HG02763 (cell line): Measurements from ENCODE around the gene CMC2.

Source experiments
- ATAC-seq: cut with Tn5 transposase; IDR thresholded peaks from one replicate; pipeline ENCODE4 v1.9.1; 2021; ENCODE audit warnings: mild to moderate bottlenecking, moderate library complexity; ENCODE audit not compliant: unreplicated experiment

CMC2 gene

GRCh38 chr16:81006813-81007695 lies at the start of gene CMC2, which contains the start of gene CENPN:
TSS of gene CMC2 (minus strand) at chr16:81006885. CDS start at chr16:80997394, 9,491 bp downstream.
TSS of gene CENPN (plus strand) at chr16:81007214. CDS start at chr16:81011940, 4,726 bp downstream.
- peak; percentile 78 for ATAC-seq

GRCh38 chr16:81053761-81054160 lies 47.1 kb upstream of the CMC2 start:
- no peak for ATAC-seq

DNA sequence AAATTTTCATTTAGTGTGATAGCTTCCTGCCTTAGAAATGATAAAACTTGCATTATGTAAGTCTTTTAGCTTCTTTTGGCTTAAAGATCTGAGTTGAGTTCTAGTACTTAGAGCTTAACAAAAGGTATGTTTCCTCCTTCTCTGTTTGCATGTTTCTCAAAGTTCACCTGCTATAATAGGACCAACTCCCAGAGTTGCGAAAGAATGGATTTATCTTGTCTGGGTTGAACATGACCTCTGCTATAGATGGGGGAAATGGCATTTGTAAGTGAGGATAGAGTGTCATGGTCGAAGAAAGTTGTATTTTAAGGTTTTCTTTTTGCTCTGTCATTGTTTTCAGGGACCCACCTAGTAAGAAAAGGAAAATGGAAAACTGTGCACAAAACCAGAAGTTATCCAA lies 36.1 kb upstream of the CMC2 start:
- ATAC-seq: no peak

- no peak for ATAC-seq
Observed at GRCh38 chr16:81041696-81042095, 35.0 kb upstream of the CMC2 start.

GRCh38 chr16:81040842-81041241 lies 34.2 kb upstream of the CMC2 start:
- no peak for ATAC-seq

GRCh38 chr16:81040131-81040530 lies 33.4 kb upstream of the CMC2 start:
- ATAC-seq: no peak

DNA sequence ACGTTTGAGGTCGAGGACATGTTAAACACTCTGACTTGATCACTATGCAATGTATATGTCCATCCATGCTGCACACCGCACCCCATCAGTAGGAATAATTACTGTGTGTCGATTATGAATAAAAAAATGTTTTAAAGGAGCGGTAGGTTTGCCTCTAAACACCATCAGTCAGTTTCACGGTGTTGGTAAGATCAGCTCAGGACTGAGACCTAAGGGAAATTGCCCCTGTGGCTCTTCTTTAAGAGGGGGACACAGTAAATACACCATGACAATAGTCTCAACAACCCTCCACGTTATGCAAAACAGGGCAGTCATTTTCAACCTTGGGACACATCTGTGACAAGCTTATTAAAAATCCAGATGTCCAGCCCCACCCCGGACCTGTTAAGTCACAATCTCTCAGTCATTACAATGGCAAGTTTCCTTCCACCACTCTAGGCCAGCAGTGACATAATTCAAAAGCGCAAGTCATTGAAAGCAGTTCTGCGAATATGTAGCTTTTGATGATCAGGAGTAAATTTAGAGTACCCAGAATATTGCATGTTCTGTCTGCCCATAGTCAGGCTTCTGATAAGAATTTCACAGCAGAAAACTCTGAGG lies 30.2 kb upstream of the CMC2 start:
- no peak for ATAC-seq

GRCh38 chr16:81035975-81036750 lies 29.5 kb upstream of the CMC2 start:
- peak; percentile 49 for ATAC-seq

GRCh38 chr16:81035398-81035974 lies 28.8 kb upstream of the CMC2 start, which contains the start of gene ATMIN:
TSS of gene ATMIN (plus strand) at chr16:81035842. CDS start at chr16:81035871, 29 bp downstream.
- ATAC-seq: peak; percentile 92

- ATAC-seq: no peak
Observed at GRCh38 chr16:81029930-81030604, 23.4 kb upstream of the CMC2 start.

GRCh38 chr16:81026429-81026828 lies 19.7 kb upstream of the CMC2 start:
- no peak for ATAC-seq

DNA sequence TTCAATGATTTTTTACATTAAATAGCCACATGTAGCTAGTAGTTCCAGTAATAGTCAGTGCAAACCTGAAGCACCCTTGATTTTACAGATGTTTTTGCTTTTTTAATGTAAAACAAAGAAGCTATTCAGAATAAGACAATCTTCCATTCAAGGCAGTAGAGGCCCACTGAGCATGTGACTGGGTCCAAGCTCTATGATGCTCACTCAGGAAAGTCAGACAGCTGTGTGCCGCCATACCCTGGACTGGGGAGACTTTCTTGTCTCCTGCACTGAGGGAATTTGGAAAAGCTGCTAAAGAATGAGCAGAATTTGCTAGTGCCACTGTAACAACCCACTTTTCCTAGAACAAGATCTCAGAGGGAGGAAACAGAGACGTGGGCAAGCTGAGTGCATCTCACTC lies 11.8 kb upstream of the CMC2 start:
- no peak for ATAC-seq

DNA sequence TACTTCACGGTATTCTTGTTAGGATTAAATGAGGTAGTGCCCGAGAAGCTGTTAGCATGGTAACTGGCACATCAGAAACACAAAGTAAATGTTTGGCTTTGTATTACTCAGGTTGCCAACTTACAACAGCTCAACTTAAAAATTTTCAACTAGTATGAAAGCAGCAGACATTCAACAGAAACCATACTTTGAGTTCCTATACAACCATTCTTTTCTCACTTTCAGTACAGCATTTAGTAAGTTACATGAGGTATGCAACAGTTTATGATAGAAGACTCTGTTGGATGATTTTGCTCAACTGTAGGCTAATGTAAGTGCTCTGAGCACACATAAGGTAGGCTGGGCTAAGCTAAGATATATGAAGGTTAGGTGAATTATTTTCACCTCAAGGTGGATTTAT lies 8.0 kb upstream of the CMC2 start:
- ATAC-seq: no peak

DNA sequence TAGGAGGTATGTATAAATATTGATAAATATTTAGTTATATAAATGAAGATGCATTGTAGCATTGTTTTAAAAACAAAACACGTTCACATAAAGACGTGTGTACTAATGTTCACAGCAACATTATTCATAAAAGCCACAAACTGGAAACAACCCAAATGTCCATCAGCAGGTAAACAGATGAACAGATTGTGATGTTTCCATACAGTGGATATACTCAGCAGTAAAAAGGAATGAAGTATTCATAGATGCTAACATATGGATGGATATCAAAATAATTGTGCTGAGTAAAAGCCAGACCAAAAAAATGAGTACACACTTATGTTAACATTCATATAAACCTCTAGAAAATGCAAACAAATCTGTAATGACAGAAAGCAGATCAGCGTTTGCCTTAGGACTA lies 6.3 kb upstream of the CMC2 start:
- no peak for ATAC-seq

GRCh38 chr16:81008505-81008789 lies 1.8 kb upstream of the CMC2 start:
- ATAC-seq: no peak

- ATAC-seq: peak; percentile 29
Observed at GRCh38 chr16:81006211-81006812, 373 bp downstream of the CMC2 start.

DNA sequence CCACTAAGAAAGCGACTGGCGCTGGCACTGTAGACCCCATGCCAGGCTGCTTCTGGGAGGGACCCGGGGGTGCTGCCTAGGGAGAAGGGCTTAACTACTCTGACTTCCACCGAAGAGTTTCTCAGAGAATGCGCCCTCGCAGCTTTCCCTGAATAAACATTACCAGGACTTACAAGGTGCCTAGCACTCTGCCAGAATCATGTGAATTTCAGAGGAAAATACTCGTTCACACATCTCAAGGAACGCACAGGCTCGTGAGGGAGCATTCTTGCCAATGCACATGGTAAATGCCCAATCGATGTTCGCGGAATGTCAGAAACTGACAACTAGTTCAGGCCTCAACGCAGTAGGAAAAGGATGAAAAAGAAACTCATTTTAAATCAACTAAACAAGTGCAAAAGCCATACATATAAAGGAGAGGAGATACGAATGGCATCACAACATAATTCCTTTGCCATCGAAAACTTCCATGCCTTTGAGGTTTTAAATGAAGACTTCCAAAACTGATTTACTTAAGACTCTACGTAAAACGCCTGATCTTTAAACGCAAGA lies 999 bp downstream of the CMC2 start:
- no peak for ATAC-seq

- no peak for ATAC-seq
Observed at GRCh38 chr16:81004646-81005353, 1.9 kb downstream of the CMC2 start.
